ENCODE measurements around the gene DCPS.

The DCPS gene

DNA sequence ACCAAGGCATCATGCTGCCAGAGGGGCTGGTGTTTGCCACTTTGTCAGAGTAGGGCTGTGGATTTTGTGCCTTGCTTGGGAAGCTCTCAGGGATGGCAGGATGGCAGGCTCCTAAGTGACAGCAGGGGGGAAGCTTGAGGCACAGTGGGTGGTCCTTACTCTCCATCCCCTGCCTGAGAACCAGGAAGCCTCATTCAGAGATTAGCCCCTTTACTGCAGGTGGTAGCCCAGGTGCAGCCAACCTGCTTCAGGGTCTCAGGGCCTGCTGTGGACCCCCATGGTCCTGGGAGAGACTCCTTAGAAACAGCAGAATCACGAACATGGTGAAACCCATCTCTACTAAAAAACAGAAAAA lies 42.7 kb downstream of the DCPS start:
- TF ChIP-seq FOXP2 (optimal IDR thresholded peaks at IDR 0.05; ENCODE audit: borderline replicate concordance, extremely low read depth, extremely low read length, insufficient read depth) (no peak), TAF1 (IDR thresholded peaks at IDR 0.05; ENCODE audit: borderline replicate concordance, insufficient read depth, low read length) (no peak), REST (IDR thresholded peaks at IDR 0.05; ENCODE audit: insufficient read depth in 1 of 2, low read depth in 2 of 2, low read length in 2 of 2) (no peak), POLR2AphosphoS5 (IDR thresholded peaks at IDR 0.05; ENCODE audit: low read depth, low read length) (no peak), SIN3A (IDR thresholded peaks at IDR 0.05; ENCODE audit: borderline replicate concordance, insufficient read depth, low read length) (no peak)

DNA sequence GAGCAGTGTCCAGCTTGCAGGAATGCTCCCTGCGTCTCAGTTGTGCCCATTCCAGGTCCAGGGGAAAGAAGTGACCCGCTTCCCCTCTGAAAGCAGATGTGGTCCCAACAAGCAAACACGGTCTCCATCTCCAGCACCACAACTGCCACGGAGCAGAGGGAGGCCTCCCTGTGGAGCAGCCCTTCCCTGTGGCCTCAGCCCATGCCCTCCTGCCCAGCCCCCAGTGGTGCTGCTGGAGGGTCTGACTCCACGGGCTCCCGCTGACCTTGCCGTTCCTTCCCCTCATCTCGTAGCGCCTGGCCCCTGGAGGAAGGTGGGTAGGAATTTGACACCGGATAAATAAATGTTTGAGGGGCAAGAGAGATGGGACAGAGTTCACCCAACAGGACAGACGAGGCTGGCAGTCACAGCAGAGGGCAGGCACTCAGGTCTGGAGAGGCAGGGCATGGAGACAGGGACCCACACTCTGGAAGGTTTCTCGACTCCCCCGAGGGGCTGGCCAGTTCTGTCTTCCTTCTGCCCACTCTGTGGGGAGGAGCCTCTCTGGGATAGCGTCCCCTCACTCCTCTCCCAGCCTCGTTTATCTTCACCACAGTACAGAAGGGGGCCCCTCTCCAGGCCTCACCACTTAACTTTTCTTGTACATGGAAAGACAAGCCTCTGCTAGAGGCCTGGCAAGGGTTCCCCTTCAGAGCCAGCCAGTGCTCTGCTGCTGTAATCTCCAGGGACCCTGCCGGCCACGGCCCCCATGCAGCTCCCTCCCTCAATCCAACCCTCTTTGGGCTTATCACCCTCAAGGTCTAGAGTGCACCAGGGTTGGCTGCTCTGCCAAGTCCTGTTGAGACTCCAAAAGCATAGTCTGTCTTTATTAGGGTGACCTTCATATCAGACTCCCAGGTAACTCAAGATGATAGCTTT lies 44.1 kb downstream of the DCPS start:
- no peak for TF ChIP-seq SIN3A (IDR thresholded peaks at IDR 0.05; ENCODE audit: borderline replicate concordance, insufficient read depth, low read length)
- no peak for TF ChIP-seq REST (IDR thresholded peaks at IDR 0.05; ENCODE audit: insufficient read depth in 1 of 2, low read depth in 2 of 2, low read length in 2 of 2)
- TF ChIP-seq POLR2AphosphoS5 (IDR thresholded peaks at IDR 0.05; ENCODE audit: low read depth, low read length) = no peak
- no peak for TF ChIP-seq FOXP2 (optimal IDR thresholded peaks at IDR 0.05; ENCODE audit: borderline replicate concordance, extremely low read depth, extremely low read length, insufficient read depth)
- no peak for TF ChIP-seq TAF1 (IDR thresholded peaks at IDR 0.05; ENCODE audit: borderline replicate concordance, insufficient read depth, low read length)

- no peak for TF ChIP-seq TAF1 (IDR thresholded peaks at IDR 0.05; ENCODE audit: borderline replicate concordance, insufficient read depth, low read length)
Observed at GRCh38 chr11:126348806-126349582, 45.1 kb downstream of the DCPS start.

GRCh38 chr11:126350836-126351235 lies 47.0 kb downstream of the DCPS start:
- no peak for TF ChIP-seq SIN3A (IDR thresholded peaks at IDR 0.05; ENCODE audit: borderline replicate concordance, insufficient read depth, low read length)
- no peak for TF ChIP-seq TAF1 (IDR thresholded peaks at IDR 0.05; ENCODE audit: borderline replicate concordance, insufficient read depth, low read length)
- no peak for TF ChIP-seq POLR2AphosphoS5 (IDR thresholded peaks at IDR 0.05; ENCODE audit: low read depth, low read length)

DNA sequence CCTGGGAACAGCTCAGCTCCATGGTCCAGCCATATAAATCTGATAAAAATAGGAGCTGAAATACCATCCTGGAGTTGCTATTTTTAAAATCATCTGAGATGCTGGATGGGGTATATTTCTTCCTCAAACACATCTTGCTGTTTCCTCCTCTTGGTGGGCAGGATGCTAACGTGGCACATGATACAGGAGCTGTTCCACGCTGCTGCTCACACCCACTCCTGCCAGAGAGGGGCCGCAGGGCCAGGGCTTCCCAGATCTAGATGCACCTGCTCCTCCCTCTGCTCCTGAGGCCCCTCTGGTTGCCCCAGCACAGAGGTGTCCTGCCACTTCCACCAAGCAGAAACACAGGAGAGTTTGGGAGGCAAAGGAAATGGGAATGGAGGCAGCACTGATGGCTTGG lies 48.3 kb downstream of the DCPS start:
- TF ChIP-seq FOXP2 (optimal IDR thresholded peaks at IDR 0.05; ENCODE audit: borderline replicate concordance, extremely low read depth, extremely low read length, insufficient read depth) (no peak), POLR2AphosphoS5 (IDR thresholded peaks at IDR 0.05; ENCODE audit: low read depth, low read length) (no peak), TAF1 (IDR thresholded peaks at IDR 0.05; ENCODE audit: borderline replicate concordance, insufficient read depth, low read length) (no peak), SIN3A (IDR thresholded peaks at IDR 0.05; ENCODE audit: borderline replicate concordance, insufficient read depth, low read length) (no peak), REST (IDR thresholded peaks at IDR 0.05; ENCODE audit: insufficient read depth in 1 of 2, low read depth in 2 of 2, low read length in 2 of 2) (no peak)

Measured in PFSK-1 (cell line).